ENCODE data around the gene UBA1. TPM values are rescaled to one million over a fixed set of nuclear protein-coding genes. Genes with fewer than 3 reads are reported as not detected.

The UBA1 gene
- polyA plus RNA-seq, 2 of the 4 experiments (the other 2 are of a cell fraction): 160 to 192 TPM

GRCh38 chrX:47231167-47231566, 37.5 kb downstream of the UBA1 start:
- ATAC-seq (no peak), FAIRE-seq (no peak), DNase-seq (ENCODE audit: low read depth in 1 of 2, low spot score in 1 of 2) (no peak)
- no peak overlapping the region for H3K4me3 ChIP-seq
- H3K27ac ChIP-seq: no peak overlapping the region
- CTCF ChIA-PET: interaction anchor here (0.7 to 1.0 kb wide), 2 partner anchors 293 to 1259 kb away, joined by 3 to 4 read pairs; no protein-coding TSS in a partner anchor
- peaks cover 22% of the 10 kb centered on the region for H3K4me1 ChIP-seq
- H3K4me2 ChIP-seq: no peak overlapping the region
- POLR2A ChIA-PET: interaction anchor here (3.3 kb wide), 1 partner anchor 13 kb away, joined by 43 read pairs; the partner anchor contains the start of gene CDK16
- no peaks in the 10 kb centered on the region for H3K9me3 ChIP-seq
- TF ChIP-seq POLR2A (IDR thresholded peaks at IDR 0.05; ENCODE audit: low read length): no peak
- TF ChIP-seq FOSB (CRISPR knock-in tag; IDR thresholded peaks at IDR 0.05): no peak
- no peak for TF ChIP-seq EHF (CRISPR knock-in tag; IDR thresholded peaks at IDR 0.05)
- no peak for TF ChIP-seq ATOH8 (CRISPR knock-in tag; IDR thresholded peaks at IDR 0.05; ENCODE audit: low read depth)
- TF ChIP-seq ZFP36 (IDR thresholded peaks at IDR 0.05; ENCODE audit: borderline replicate concordance, partially characterized antibody): no peak
- TF ChIP-seq CHD4 (IDR thresholded peaks at IDR 0.05; ENCODE audit: borderline replicate concordance): no peak
- TF ChIP-seq JUNB (IDR thresholded peaks at IDR 0.05): no peak
- no peak for TF ChIP-seq HES2 (IDR thresholded peaks at IDR 0.05)
- no peak for TF ChIP-seq RFX5 (IDR thresholded peaks at IDR 0.05)
- no peak for TF ChIP-seq CEBPB (IDR thresholded peaks at IDR 0.05)
- no peak for TF ChIP-seq CTCF (IDR thresholded peaks at IDR 0.05)
- no peak for TF ChIP-seq TP53 (CRISPR knock-in tag; IDR thresholded peaks at IDR 0.05)
- TF ChIP-seq HOXA7 (CRISPR knock-in tag; IDR thresholded peaks at IDR 0.05): no peak
- no peak for TF ChIP-seq ESRRA (IDR thresholded peaks at IDR 0.05; ENCODE audit: borderline replicate concordance, low read length)
- TF ChIP-seq E2F6 (IDR thresholded peaks at IDR 0.05; ENCODE audit: borderline replicate concordance, low read depth): no peak
- TF ChIP-seq ZSCAN20 (CRISPR knock-in tag; IDR thresholded peaks at IDR 0.05): no peak
- WGBS (ENCODE audit: missing lambda C conversion rate): 77% methylated on average over 2 of the region's 2 CpGs

GRCh38 chrX:47232197-47232802, 38.7 kb downstream of the UBA1 start:
- 74% methylated on average over 7 of the region's 8 CpGs for WGBS (ENCODE audit: missing lambda C conversion rate)
- no peak for DNase-seq (ENCODE audit: low read depth in 1 of 2, low spot score in 1 of 2)
- POLR2A ChIA-PET: interaction anchor here (0.7 to 3.3 kb wide), 2 partner anchors 14 to 214 kb away, joined by 7 to 43 read pairs; partner anchors contain the start of gene CDK16
- TF ChIP-seq HOXB5 (CRISPR knock-in tag; IDR thresholded peaks at IDR 0.05) (no peak), CHD4 (IDR thresholded peaks at IDR 0.05; ENCODE audit: borderline replicate concordance) (no peak), CEBPB (IDR thresholded peaks at IDR 0.05) (no peak), ZSCAN20 (CRISPR knock-in tag; IDR thresholded peaks at IDR 0.05) (no peak), FOSB (CRISPR knock-in tag; IDR thresholded peaks at IDR 0.05) (no peak)
- Histone ChIP-seq H3K4me3 (peak overlapping the region; percentile 85), H3K4me1 (peaks cover 22% of the 10 kb centered on the region), H3K27ac (peak overlapping the region; percentile 93 to 95), H3K9me3 (no peaks in the 10 kb centered on the region), H3K4me2 (peak overlapping the region; percentile 93)
- CTCF ChIA-PET: no interaction called here
- no peak for FAIRE-seq
- no peak for ATAC-seq

GRCh38 chrX:47232803-47233332, 39.2 kb downstream of the UBA1 start, which contains the start of gene USP11:
Gene USP11 (plus strand): TSS chrX:47233009. CDS start chrX:47233044, 35 bp downstream.
- CTCF ChIA-PET: interaction anchor here (1.1 kb wide), 1 partner anchor 79 kb away, joined by 3 read pairs; no protein-coding TSS in a partner anchor
- ATAC-seq: peak; percentile 60 to 74
- 0% methylated on average over 9 of the region's 46 CpGs for WGBS (ENCODE audit: missing lambda C conversion rate)
- Histone ChIP-seq H3K9me3 (no peaks in the 10 kb centered on the region), H3K4me1 (peaks cover 22% of the 10 kb centered on the region), H3K27ac (peak within 1 kb of the TSS; percentile 93 to 95), H3K4me2 (peak within 1 kb of the TSS; percentile 94), H3K4me3 (peak within 1 kb of the TSS; percentile 85)
- peak; percentile 38 to 63 for DNase-seq (ENCODE audit: low read depth in 1 of 2, low spot score in 1 of 2)
- FAIRE-seq: no peak
- POLR2A ChIA-PET: interaction anchor here (0.6 to 3.3 kb wide), 14 partner anchors 12 to 1635 kb away, joined by 3 to 43 read pairs (median 4); partner anchors contain the start of genes CDK16 and RBM3
- TF ChIP-seq MAZ (IDR thresholded peaks at IDR 0.05; ENCODE audit: borderline replicate concordance, low read depth, low read length) (no peak), CEBPB (IDR thresholded peaks at IDR 0.05) (no peak), CBX2 (IDR thresholded peaks at IDR 0.05; ENCODE audit: borderline replicate concordance, low read depth) (no peak), TFCP2L1 (CRISPR knock-in tag; IDR thresholded peaks at IDR 0.05) (no peak; the same call in 1 of the 2 replicates), SREBF2 (IDR thresholded peaks at IDR 0.05) (no peak), TP53 (CRISPR knock-in tag; IDR thresholded peaks at IDR 0.05) (no peak), JUNB (IDR thresholded peaks at IDR 0.05) (no peak), POLR2A (IDR thresholded peaks at IDR 0.05; ENCODE audit: low read length) (peak; percentile 64), POLR2AphosphoS2 (conservative IDR thresholded peaks at IDR 0.05; ENCODE audit: low read length) (no peak), HMGXB4 (CRISPR knock-in tag; IDR thresholded peaks at IDR 0.05; ENCODE audit: borderline replicate concordance) (no peak), PBX3 (IDR thresholded peaks at IDR 0.05) (no peak), MAX (IDR thresholded peaks at IDR 0.05) (peak; percentile 87), FOSB (CRISPR knock-in tag; IDR thresholded peaks at IDR 0.05) (peak; percentile 64; the same call in 1 of the 2 replicates)

Data from A549 (cell line).